GM12892 (cell line): Measurements from ENCODE around the gene ZFAND2A.

Experiments used
- POLR2A ChIP-seq: IDR thresholded peaks from 2 replicates; pipeline ENCODE4 v1.6.1; 2011; ENCODE audit warnings: low read depth, low read length, control low read depth
- POLR2AphosphoS5 ChIP-seq: IDR thresholded peaks from 2 replicates; pipeline ENCODE4 v1.6.1; 2011; ENCODE audit warnings: low read depth, low read length, control low read depth

GRCh38 chr7:1122832-1123501 lies 37.0 kb downstream of the ZFAND2A start:
- TF ChIP-seq POLR2A (no peak), POLR2AphosphoS5 (no peak)
